ENCODE data around the gene TRPM3.

DNA sequence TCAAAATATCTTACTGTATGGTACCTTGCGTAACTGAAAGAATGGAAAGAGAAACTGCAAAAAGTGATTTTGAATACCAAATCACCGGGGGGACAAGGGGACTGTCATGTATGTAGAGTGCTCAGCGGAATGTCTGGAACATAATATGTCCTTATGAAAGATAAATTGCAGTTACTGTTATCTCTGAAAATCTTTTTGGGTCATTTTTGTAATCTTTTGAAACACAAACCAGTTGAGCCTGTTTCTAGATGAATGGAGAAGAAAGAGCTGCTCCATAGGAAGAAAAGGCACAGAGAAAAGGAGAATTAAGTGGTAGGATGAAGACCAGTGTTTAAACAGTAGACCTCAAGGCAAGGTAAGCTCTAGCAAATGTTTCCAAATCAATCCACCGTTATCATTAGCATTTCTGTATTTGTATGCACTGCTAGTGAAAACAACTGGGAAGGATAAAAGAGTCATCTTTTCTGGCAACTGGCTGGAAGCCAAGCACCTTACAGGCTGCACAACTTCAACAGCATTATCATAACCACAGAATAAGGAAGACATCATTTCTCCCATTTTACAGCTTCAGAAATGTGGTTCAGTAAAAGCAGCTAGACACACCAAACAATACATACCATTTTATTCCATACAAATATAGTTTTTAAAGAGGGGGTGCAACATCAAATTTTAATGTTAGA, 158.5 kb downstream of the TRPM3 start:
- TF ChIP-seq SP1 (IDR thresholded peaks at IDR 0.05; ENCODE audit: low read depth, low read length), result no peak
- TF ChIP-seq TAF1 (IDR thresholded peaks at IDR 0.05; ENCODE audit: low read depth, low read length), result no peak
- no peak for TF ChIP-seq ATF3 (IDR thresholded peaks at IDR 0.05; ENCODE audit: insufficient read depth, low read depth, low read length)
- no peak for TF ChIP-seq POLR2A (IDR thresholded peaks at IDR 0.05; ENCODE audit: control extremely low read depth in 1 of 2, low read depth in 2 of 2, low read length in 2 of 2)
- TF ChIP-seq, protein P1, sequence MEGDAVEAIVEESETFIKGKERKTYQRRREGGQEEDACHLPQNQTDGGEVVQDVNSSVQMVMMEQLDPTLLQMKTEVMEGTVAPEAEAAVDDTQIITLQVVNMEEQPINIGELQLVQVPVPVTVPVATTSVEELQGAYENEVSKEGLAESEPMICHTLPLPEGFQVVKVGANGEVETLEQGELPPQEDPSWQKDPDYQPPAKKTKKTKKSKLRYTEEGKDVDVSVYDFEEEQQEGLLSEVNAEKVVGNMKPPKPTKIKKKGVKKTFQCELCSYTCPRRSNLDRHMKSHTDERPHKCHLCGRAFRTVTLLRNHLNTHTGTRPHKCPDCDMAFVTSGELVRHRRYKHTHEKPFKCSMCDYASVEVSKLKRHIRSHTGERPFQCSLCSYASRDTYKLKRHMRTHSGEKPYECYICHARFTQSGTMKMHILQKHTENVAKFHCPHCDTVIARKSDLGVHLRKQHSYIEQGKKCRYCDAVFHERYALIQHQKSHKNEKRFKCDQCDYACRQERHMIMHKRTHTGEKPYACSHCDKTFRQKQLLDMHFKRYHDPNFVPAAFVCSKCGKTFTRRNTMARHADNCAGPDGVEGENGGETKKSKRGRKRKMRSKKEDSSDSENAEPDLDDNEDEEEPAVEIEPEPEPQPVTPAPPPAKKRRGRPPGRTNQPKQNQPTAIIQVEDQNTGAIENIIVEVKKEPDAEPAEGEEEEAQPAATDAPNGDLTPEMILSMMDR (IDR thresholded peaks at IDR 0.05; ENCODE audit: control extremely low read depth in 1 of 3, insufficient read depth in 1 of 3, low read depth in 1 of 3, low read length in 3 of 3), result no peak
- TF ChIP-seq JUN (IDR thresholded peaks at IDR 0.05; ENCODE audit: low read depth, low read length), result no peak
- TF ChIP-seq ZNF274 (IDR thresholded peaks at IDR 0.05; ENCODE audit: borderline replicate concordance, extremely low read depth, low read length), result no peak
- TF ChIP-seq GTF2F1 (IDR thresholded peaks at IDR 0.05; ENCODE audit: borderline replicate concordance, low read depth, low read length), result no peak
- no peak for TF ChIP-seq HDAC2 (IDR thresholded peaks at IDR 0.05; ENCODE audit: borderline replicate concordance in 1 of 2, low read depth in 2 of 2, low read length in 2 of 2)
- TF ChIP-seq EZH2 (IDR thresholded peaks at IDR 0.05; ENCODE audit: low read depth, low read length, severe bottlenecking), result no peak

All from H1 (cell line).